Astrocyte (in vitro differentiated cells and primary cell): Measurements from ENCODE around the gene MAML2. TPM values are rescaled to one million over a fixed set of nuclear protein-coding genes. Genes with fewer than 3 reads are reported as not detected.

Source experiments
- DNase-seq: peaks from one replicate; pipeline ENCODE4 v3.0.0-alpha.2; 2010; ENCODE audit warnings: low read depth
- FAIRE-seq: peaks from 2 replicates; lab custom pipeline; 2011; peaks lifted over from hg19 to GRCh38; lab: Jason Lieb, UNC
- H2AFZ ChIP-seq: 2 replicates; pipeline ENCODE4 v1.6.0; 2012; ENCODE audit warnings: low read depth, low read length, inconsistent platforms
- H3K27ac ChIP-seq: 2 replicates; pipeline ENCODE4 v1.5.1; 2011; ENCODE audit warnings: low read depth, low read length, inconsistent platforms
- H3K27me3 ChIP-seq: 2 replicates; pipeline ENCODE4 v1.6.0; 2011; ENCODE audit warnings: low read length, inconsistent platforms; ENCODE audit not compliant: insufficient read depth
- H3K36me3 ChIP-seq: 2 replicates; pipeline ENCODE4 v1.5.1; 2011; ENCODE audit warnings: low read length, inconsistent platforms; ENCODE audit not compliant: insufficient read depth
- H3K4me1 ChIP-seq: 2 replicates; pipeline ENCODE4 v1.5.1; 2011; ENCODE audit warnings: low read length, inconsistent platforms; ENCODE audit not compliant: insufficient read depth
- H3K4me2 ChIP-seq: 2 replicates; pipeline ENCODE4 v1.6.0; 2012; ENCODE audit warnings: low read length, inconsistent platforms
- H3K4me3 ChIP-seq: 2 replicates; pipeline ENCODE4 v1.5.1; 2011; ENCODE audit warnings: low read depth, mild to moderate bottlenecking, low read length, inconsistent platforms; ENCODE audit not compliant: insufficient read depth
- H3K79me2 ChIP-seq: 2 replicates; pipeline ENCODE4 v1.6.0; 2012; ENCODE audit warnings: mild to moderate bottlenecking, low read length, inconsistent platforms; ENCODE audit not compliant: insufficient read depth
- H3K9ac ChIP-seq: 2 replicates; pipeline ENCODE4 v1.6.0; 2012; ENCODE audit warnings: mild to moderate bottlenecking, low read length, inconsistent platforms
- H3K9me3 ChIP-seq: 2 replicates; pipeline ENCODE4 v1.5.1; 2012; ENCODE audit warnings: low read depth, mild to moderate bottlenecking, low read length, inconsistent platforms; ENCODE audit not compliant: insufficient read depth
- H4K20me1 ChIP-seq: 2 replicates; pipeline ENCODE4 v1.6.0; 2012; ENCODE audit warnings: low read length, inconsistent platforms; ENCODE audit not compliant: insufficient read depth
- H3K27ac Mint-ChIP-seq: one replicate; pipeline ENCODE4 v1.8.0; 2021; ENCODE audit warnings: mild to moderate bottlenecking, mixed read lengths; ENCODE audit not compliant: unreplicated experiment
- H3K27me3 Mint-ChIP-seq: one replicate; pipeline ENCODE4 v1.8.0; 2021; ENCODE audit warnings: low read depth, mixed read lengths; ENCODE audit not compliant: unreplicated experiment
- H3K36me3 Mint-ChIP-seq: one replicate; pipeline ENCODE4 v1.8.0; 2021; ENCODE audit warnings: low read depth, mixed read lengths; ENCODE audit not compliant: unreplicated experiment
- H3K4me1 Mint-ChIP-seq: one replicate; pipeline ENCODE4 v1.8.0; 2021; ENCODE audit warnings: low read depth, mixed read lengths; ENCODE audit not compliant: unreplicated experiment
- H3K4me3 Mint-ChIP-seq: one replicate; pipeline ENCODE4 v1.8.0; 2021; ENCODE audit warnings: mild to moderate bottlenecking, moderate library complexity, mixed read lengths; ENCODE audit not compliant: unreplicated experiment
- H3K9me3 Mint-ChIP-seq: one replicate; pipeline ENCODE4 v1.8.0; 2021; ENCODE audit warnings: mild to moderate bottlenecking, mixed read lengths; ENCODE audit not compliant: unreplicated experiment
- CTCF ChIP-seq: IDR thresholded peaks from 2 replicates; pipeline ENCODE4 v1.5.1; 2011; ENCODE audit warnings: low read depth, mild to moderate bottlenecking, inconsistent platforms, low read length, moderate library complexity; ENCODE audit not compliant: insufficient read depth
- EZH2 ChIP-seq: IDR thresholded peaks from 2 replicates; pipeline ENCODE4 v1.6.1; 2012; ENCODE audit warnings: mild to moderate bottlenecking, low read length, inconsistent platforms; ENCODE audit not compliant: insufficient read depth
- total RNA-seq: library from RNA; stranded (reverse); gene quantifications from 2 replicates; pipeline ENCODE4 v1.2.1, GENCODE V29; 2021

The MAML2 gene
- total RNA-seq, 1 donor from 2014 or later: 27.4 TPM

GRCh38 chr11:95985174-95985808 lies 357.7 kb downstream of the MAML2 start:
- H3K27ac Mint-ChIP-seq: peak overlapping the region; percentile 75
- H3K9me3 Mint-ChIP-seq: no peaks in the 10 kb centered on the region

GRCh38 chr11:95984072-95984471 lies 358.9 kb downstream of the MAML2 start:
- H3K36me3 Mint-ChIP-seq: peaks cover 26% of the 10 kb centered on the region
- peaks cover 8% of the 10 kb centered on the region for H3K4me1 Mint-ChIP-seq
- TF ChIP-seq CTCF (no peak), EZH2 (no peak)
- DNase-seq: no peak
- Histone ChIP-seq H3K4me2 (no peak overlapping the region), H2AFZ (no peak overlapping the region), H3K4me3 (no peak overlapping the region), H3K27me3 (no peaks in the 10 kb centered on the region), H3K4me1 (no peaks in the 10 kb centered on the region), H3K9ac (no peak overlapping the region), H3K79me2 (no peaks in the 10 kb centered on the region), H3K36me3 (peaks cover 23% of the 10 kb centered on the region), H4K20me1 (no peaks in the 10 kb centered on the region), H3K9me3 (no peaks in the 10 kb centered on the region), H3K27ac (no peak overlapping the region)
- no peaks in the 10 kb centered on the region for H3K9me3 Mint-ChIP-seq
- no peaks in the 10 kb centered on the region for H3K27me3 Mint-ChIP-seq
- FAIRE-seq: no peak
- no peak overlapping the region for H3K4me3 Mint-ChIP-seq
- H3K27ac Mint-ChIP-seq: no peak overlapping the region

More at GRCh38 chr11:95985174-95985808, 357.7 kb downstream of the MAML2 start:
- Histone ChIP-seq H3K9ac (no peak overlapping the region), H4K20me1 (no peaks in the 10 kb centered on the region), H3K4me3 (no peak overlapping the region), H3K27ac (no peak overlapping the region), H3K4me1 (no peaks in the 10 kb centered on the region), H3K36me3 (peaks cover 15% of the 10 kb centered on the region), H3K4me2 (no peak overlapping the region), H3K9me3 (no peaks in the 10 kb centered on the region), H3K27me3 (no peaks in the 10 kb centered on the region), H2AFZ (no peak overlapping the region), H3K79me2 (no peaks in the 10 kb centered on the region)
- Mint-ChIP-seq H3K36me3 (peaks cover 16% of the 10 kb centered on the region), H3K4me3 (no peak overlapping the region), H3K27me3 (no peaks in the 10 kb centered on the region), H3K4me1 (peaks cover 14% of the 10 kb centered on the region)
- peak; percentile 18 for DNase-seq
- FAIRE-seq: no peak
- TF ChIP-seq EZH2 (no peak), CTCF (no peak)

GRCh38 chr11:95977534-95978174 lies 365.3 kb downstream of the MAML2 start:
- TF ChIP-seq CTCF (no peak), EZH2 (no peak)
- DNase-seq: peak; percentile 78
- H3K79me2 ChIP-seq: no peaks in the 10 kb centered on the region
- H3K4me1 ChIP-seq: peaks cover 7% of the 10 kb centered on the region
- peaks cover 12% of the 10 kb centered on the region for H3K4me1 Mint-ChIP-seq
- no peak overlapping the region for H3K4me3 ChIP-seq
- H3K36me3 ChIP-seq: peaks cover 13% of the 10 kb centered on the region
- H4K20me1 ChIP-seq: no peaks in the 10 kb centered on the region
- H3K9ac ChIP-seq: no peak overlapping the region
- H3K9me3 Mint-ChIP-seq: no peaks in the 10 kb centered on the region
- H3K27ac ChIP-seq: peak overlapping the region; percentile 33
- no peak overlapping the region for H2AFZ ChIP-seq
- H3K36me3 Mint-ChIP-seq: peaks cover 26% of the 10 kb centered on the region
- no peaks in the 10 kb centered on the region for H3K9me3 ChIP-seq
- H3K4me2 ChIP-seq: peak overlapping the region; percentile 40
- no peaks in the 10 kb centered on the region for H3K27me3 Mint-ChIP-seq
- no peaks in the 10 kb centered on the region for H3K27me3 ChIP-seq
- H3K27ac Mint-ChIP-seq: peak overlapping the region; percentile 64
- peak; percentile 62 for FAIRE-seq
- H3K4me3 Mint-ChIP-seq: no peak overlapping the region
